Cardiac fibroblast (primary cell): ENCODE measurements around the gene SH3RF3.
"Not testable (repeated sequence)": the region's sequence is repeated elsewhere in the genome, so short reads cannot be mapped to it uniquely, and the experiment has no call there.

ENCODE experiments used
- DNase-seq, 2 donors: peaks; one replicate each; pipeline versions ENCODE4 v3.0.0 to v3.0.0-alpha.2; 2010; ENCODE audit warnings: low read depth in 2 of 2
- H3K4me3 ChIP-seq, 2 donors: replicated peaks in 1 of 2; 1 replicate in 1 of 2; 2 replicates in 1 of 2; pipeline ENCODE4 v1.5.1; 2011; ENCODE audit warnings: low read depth in 2 of 2, low read length in 2 of 2, mild to moderate bottlenecking in 2 of 2, moderate library complexity in 1 of 2
- CTCF ChIP-seq: IDR thresholded peaks from one replicate; pipeline ENCODE4 v1.5.1; 2011; ENCODE audit warnings: low read depth, mild to moderate bottlenecking, low read length, inconsistent platforms

SH3RF3 gene

DNA sequence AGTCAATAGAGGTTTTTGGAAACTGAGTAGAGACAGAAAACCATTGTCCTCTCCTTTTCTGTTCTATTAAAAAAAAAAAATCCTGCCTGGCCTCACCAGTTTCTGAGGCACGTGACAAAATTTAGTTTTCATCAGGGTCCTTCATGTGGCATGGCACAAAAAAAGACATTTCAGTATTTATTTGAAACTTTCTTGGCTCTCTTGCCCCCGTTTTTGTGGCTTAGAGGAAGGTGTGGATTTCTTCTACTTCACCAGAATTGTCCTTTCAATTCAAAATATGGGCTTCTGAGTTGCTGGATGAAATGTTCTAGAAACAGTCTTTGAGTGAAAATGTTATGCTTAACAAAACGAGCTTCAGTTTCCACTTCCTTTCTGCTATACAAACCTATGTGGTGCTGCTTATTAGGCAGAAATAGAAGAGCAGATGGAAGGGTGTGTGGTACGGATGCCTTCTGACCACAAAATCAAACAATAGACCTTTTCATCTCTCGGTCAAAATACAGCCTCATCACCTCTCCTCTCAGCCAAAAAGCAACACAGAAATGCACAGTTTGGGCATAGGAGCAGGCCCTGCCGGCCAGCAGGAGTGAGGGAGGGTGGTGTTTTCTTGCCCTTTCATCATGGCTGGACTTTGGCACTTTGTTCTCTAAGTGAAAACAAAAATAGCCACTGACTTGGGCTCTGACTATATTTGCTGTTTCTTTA is 89.2 kb downstream of the SH3RF3 start:
- no peak for DNase-seq
- no peak overlapping the region for H3K4me3 ChIP-seq
- TF ChIP-seq CTCF = no peak

- no peak overlapping the region for H3K4me3 ChIP-seq
- TF ChIP-seq CTCF = no peak
- no peak for DNase-seq
Measured at GRCh38 chr2:109218792-109219126, 89.8 kb downstream of the SH3RF3 start.

- no peak overlapping the region for H3K4me3 ChIP-seq
- no peak for TF ChIP-seq CTCF
- DNase-seq = no peak
Measured at GRCh38 chr2:109220860-109221259, 91.9 kb downstream of the SH3RF3 start.

GRCh38 chr2:109221316-109221715 is 92.3 kb downstream of the SH3RF3 start:
- not testable (repeated sequence) for DNase-seq, H3K4me3 ChIP-seq

- no peak for TF ChIP-seq CTCF
Measured at GRCh38 chr2:109222422-109222821, 93.4 kb downstream of the SH3RF3 start.

DNA sequence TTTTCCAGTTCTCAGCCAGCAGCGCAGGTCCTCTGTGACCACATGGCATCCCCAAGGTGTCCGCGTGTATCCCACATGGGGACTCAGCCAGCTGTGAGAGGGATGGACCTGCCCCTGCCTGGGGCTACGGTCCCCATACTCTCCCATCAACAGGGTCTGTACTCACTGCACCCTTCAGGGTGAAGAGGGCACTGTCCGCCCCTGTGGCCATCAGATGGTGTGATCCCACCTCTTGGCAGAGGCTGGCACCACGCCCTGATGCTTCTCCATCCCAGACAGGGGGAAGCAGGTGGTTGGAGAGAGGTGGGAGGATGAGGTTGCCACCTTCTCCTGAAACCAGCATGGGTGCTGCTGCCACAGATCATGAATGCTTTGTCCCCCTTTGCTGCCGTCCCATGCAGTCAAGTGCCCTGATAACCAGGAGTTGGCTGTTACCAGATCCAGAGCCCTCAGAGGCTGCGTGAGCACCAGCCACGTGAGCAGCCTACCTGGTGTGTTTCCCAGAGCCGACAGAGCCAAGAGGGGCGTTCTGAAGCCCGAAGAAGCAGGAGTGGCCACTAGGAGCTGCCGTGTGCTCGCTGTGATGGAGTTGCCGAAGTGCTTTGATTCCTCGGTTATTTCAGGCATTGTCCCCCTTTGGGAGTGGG is 93.9 kb downstream of the SH3RF3 start:
- DNase-seq = no peak
- no peak for TF ChIP-seq CTCF

More at GRCh38 chr2:109222422-109222821, 93.4 kb downstream of the SH3RF3 start:
- H3K4me3 ChIP-seq = no peak overlapping the region
- DNase-seq = no peak

GRCh38 chr2:109223490-109223889 is 94.5 kb downstream of the SH3RF3 start:
- no peak for DNase-seq
- H3K4me3 ChIP-seq = no peak overlapping the region
- no peak for TF ChIP-seq CTCF

More for the DNA sequence above, 93.9 kb downstream of the SH3RF3 start:
- no peak overlapping the region for H3K4me3 ChIP-seq

GRCh38 chr2:109224341-109224740 is 95.3 kb downstream of the SH3RF3 start:
- not testable (repeated sequence) for H3K4me3 ChIP-seq, DNase-seq
